ENCODE data around the gene KRT76.

DNA sequence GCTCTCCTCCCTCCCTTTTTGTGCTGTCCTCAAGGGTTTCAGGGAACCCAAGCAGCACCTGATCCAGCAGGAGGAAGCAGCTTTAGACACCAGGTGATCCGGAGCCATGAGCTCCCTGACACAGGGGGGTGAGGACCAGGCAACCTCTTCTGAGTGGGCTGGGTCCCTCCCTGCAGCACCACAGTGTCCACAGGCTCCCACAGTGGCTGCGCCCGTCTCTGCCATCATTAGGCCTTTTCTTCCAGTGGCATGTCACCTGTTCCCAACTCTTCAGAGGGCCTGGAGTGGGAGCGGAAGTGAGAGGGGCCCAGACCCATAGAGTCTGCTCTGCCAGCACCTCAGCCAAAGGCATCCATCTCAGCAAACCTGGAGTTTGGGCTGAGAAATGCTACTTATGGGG, 421 bp upstream of the KRT76 start:
- TF ChIP-seq, protein P1, sequence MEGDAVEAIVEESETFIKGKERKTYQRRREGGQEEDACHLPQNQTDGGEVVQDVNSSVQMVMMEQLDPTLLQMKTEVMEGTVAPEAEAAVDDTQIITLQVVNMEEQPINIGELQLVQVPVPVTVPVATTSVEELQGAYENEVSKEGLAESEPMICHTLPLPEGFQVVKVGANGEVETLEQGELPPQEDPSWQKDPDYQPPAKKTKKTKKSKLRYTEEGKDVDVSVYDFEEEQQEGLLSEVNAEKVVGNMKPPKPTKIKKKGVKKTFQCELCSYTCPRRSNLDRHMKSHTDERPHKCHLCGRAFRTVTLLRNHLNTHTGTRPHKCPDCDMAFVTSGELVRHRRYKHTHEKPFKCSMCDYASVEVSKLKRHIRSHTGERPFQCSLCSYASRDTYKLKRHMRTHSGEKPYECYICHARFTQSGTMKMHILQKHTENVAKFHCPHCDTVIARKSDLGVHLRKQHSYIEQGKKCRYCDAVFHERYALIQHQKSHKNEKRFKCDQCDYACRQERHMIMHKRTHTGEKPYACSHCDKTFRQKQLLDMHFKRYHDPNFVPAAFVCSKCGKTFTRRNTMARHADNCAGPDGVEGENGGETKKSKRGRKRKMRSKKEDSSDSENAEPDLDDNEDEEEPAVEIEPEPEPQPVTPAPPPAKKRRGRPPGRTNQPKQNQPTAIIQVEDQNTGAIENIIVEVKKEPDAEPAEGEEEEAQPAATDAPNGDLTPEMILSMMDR (IDR thresholded peaks at IDR 0.05; ENCODE audit: borderline replicate concordance, extremely low read depth, low read length, poor library complexity, severe bottlenecking), result no peak
- TF ChIP-seq EZH2 (IDR thresholded peaks at IDR 0.05; ENCODE audit: borderline replicate concordance, low read depth, low read length, severe bottlenecking), result no peak

All from DND-41 (cell line).